ENCODE data around the gene TAPT1. TPM values are rescaled to one million over a fixed set of nuclear protein-coding genes. Genes with fewer than 3 reads are reported as not detected.

Gene TAPT1
- polyA plus RNA-seq, 1 donor from 2014 or later: 34.2 TPM

- H3K9me2 ChIP-seq (ENCODE audit: insufficient read depth, low read length): no peaks in the 10 kb centered on the region
- no peaks in the 10 kb centered on the region for H4K20me1 ChIP-seq (ENCODE audit: insufficient read depth)
- no peak overlapping the region for H3K9ac ChIP-seq (ENCODE audit: low read length)
- no peak overlapping the region for H2AFZ ChIP-seq (ENCODE audit: low read depth, low read length)
- no peaks in the 10 kb centered on the region for H3K36me3 ChIP-seq (ENCODE audit: insufficient read depth, low read length)
- no peak overlapping the region for H3K4me2 ChIP-seq (ENCODE audit: low read length)
- no peaks in the 10 kb centered on the region for H3K27me3 ChIP-seq (ENCODE audit: insufficient read depth, low read depth, low read length)
- no peak overlapping the region for H3K27ac ChIP-seq (ENCODE audit: low read length)
- no peak overlapping the region for H3K4me3 ChIP-seq (ENCODE audit: low read length)
- no peaks in the 10 kb centered on the region for H3K9me3 ChIP-seq (ENCODE audit: low read length)
- no peaks in the 10 kb centered on the region for H3K79me2 ChIP-seq (replicated peaks; ENCODE audit: insufficient read depth, low read length)
- no peaks in the 10 kb centered on the region for H3F3A ChIP-seq (ENCODE audit: insufficient read depth, low read length, poor library complexity, severe bottlenecking)
- TF ChIP-seq MXI1 (conservative IDR thresholded peaks at IDR 0.05; ENCODE audit: poor library complexity, severe bottlenecking) (no peak), EP300 (conservative IDR thresholded peaks at IDR 0.05; ENCODE audit: poor library complexity, severe bottlenecking) (no peak), SMC3 (conservative IDR thresholded peaks at IDR 0.05; ENCODE audit: poor library complexity) (no peak), TAF1 (IDR thresholded peaks at IDR 0.05; ENCODE audit: low read depth) (no peak), CTCF (IDR thresholded peaks at IDR 0.05; ENCODE audit: poor library complexity, severe bottlenecking) (no peak), REST (IDR thresholded peaks at IDR 0.05; ENCODE audit: borderline replicate concordance) (no peak), POLR2AphosphoS5 (IDR thresholded peaks at IDR 0.05) (no peak), EZH2 (IDR thresholded peaks at IDR 0.05; ENCODE audit: borderline replicate concordance, insufficient read depth, low read length, poor library complexity, severe bottlenecking) (no peak), RAD21 (conservative IDR thresholded peaks at IDR 0.05) (no peak)
Observed at GRCh38 chr4:16124232-16124631, 102.0 kb downstream of the TAPT1 start.

GRCh38 chr4:16123356-16124084, 102.8 kb downstream of the TAPT1 start:
- H3K4me2 ChIP-seq (ENCODE audit: low read length): no peak overlapping the region
- no peaks in the 10 kb centered on the region for H4K20me1 ChIP-seq (ENCODE audit: insufficient read depth)
- TF ChIP-seq CTCF (IDR thresholded peaks at IDR 0.05; ENCODE audit: poor library complexity, severe bottlenecking) (no peak), REST (IDR thresholded peaks at IDR 0.05; ENCODE audit: borderline replicate concordance) (no peak), TAF1 (IDR thresholded peaks at IDR 0.05; ENCODE audit: low read depth) (no peak), EZH2 (IDR thresholded peaks at IDR 0.05; ENCODE audit: borderline replicate concordance, insufficient read depth, low read length, poor library complexity, severe bottlenecking) (no peak), RAD21 (conservative IDR thresholded peaks at IDR 0.05) (no peak)
- no peak overlapping the region for H3K27ac ChIP-seq (ENCODE audit: low read length)
- H3K79me2 ChIP-seq (replicated peaks; ENCODE audit: insufficient read depth, low read length): no peaks in the 10 kb centered on the region
- no peak overlapping the region for H3K4me3 ChIP-seq (ENCODE audit: low read length)
- no peak overlapping the region for H2AFZ ChIP-seq (ENCODE audit: low read depth, low read length)
- no peaks in the 10 kb centered on the region for H3K27me3 ChIP-seq (ENCODE audit: insufficient read depth, low read depth, low read length)
- H3F3A ChIP-seq (ENCODE audit: insufficient read depth, low read length, poor library complexity, severe bottlenecking): no peaks in the 10 kb centered on the region
- no peak overlapping the region for H3K9ac ChIP-seq (ENCODE audit: low read length)
- H3K9me2 ChIP-seq (ENCODE audit: insufficient read depth, low read length): no peaks in the 10 kb centered on the region
- no peaks in the 10 kb centered on the region for H3K36me3 ChIP-seq (ENCODE audit: insufficient read depth, low read length)
- no peaks in the 10 kb centered on the region for H3K9me3 ChIP-seq (ENCODE audit: low read length)
